HG02610 (cell line): Measurements from ENCODE around the gene MAML2.

Experiments used
- ATAC-seq: cut with Tn5 transposase; IDR thresholded peaks from one replicate; pipeline ENCODE4 v1.9.1; 2021; ENCODE audit warnings: mild to moderate bottlenecking, moderate library complexity; ENCODE audit not compliant: unreplicated experiment

MAML2 gene

DNA sequence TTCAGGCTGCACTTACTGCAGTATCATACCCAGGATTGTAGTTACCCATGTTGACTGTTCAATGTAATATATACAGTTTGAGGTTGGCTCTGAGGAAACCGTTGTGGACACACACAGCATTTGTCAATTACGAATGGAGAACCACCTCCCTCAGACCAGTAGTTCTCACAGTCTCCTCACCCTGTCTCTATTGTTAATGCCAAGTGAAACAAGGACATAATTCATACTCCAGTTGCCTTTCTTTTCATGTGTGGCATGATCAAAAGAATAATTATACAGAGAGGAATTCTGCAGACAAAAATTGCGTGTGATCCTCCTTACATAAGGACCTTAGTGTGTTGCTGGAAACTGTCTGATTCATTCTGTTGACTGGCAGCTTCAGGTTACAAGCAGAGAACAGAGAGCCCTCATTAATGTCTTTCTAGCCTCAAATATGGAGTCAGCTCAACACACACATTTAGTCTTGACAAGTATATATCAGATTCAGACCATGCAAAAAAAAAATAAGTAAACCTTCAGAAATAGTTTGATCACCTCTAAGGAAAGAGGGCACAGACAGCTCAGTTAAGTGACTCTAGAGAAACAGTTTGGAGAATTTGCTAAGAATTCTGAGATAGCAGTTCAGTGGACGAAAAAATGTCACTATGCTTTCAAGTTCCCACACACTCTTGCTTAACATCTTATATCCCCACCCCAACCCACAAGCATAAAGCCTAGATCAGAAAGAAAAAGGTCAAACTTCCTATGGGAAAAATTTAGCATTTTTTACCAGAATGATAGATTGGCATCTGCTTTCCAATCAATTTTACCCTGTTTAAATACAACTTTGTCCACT is 96.1 kb downstream of the MAML2 start:
- ATAC-seq = peak; percentile 35

DNA sequence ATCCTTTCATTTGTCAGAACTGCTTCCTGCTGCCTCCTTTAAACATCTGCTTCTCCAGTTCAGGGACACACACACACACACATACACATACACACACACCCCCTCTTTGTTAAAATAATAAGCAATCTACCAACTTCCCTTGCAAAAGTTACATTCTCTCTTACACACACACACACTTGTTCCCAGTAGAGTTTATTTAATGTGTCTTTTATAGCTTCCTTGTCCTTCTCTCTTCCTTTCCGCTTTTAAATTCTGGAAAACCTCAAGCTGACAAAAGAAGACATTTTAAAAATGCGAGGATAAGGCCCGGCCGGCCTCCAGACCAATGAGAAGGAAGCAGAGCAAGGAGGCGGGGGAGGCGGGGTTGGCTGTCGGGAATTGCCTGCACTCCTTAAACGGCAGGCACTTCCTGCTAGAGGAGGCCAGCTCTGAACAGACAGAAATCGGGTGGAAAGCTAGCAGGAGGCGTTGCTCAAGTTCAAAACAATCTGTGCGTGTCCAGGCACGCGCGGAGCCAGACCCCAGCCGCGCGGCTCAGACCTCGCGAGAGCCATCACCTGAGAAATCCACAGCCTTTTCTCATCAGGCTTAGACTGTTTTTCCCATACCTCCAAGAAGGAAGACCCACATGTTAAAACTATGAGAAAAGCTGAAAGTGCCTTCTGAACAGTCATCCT is 99.9 kb downstream of the MAML2 start:
- peak; percentile 92 for ATAC-seq

DNA sequence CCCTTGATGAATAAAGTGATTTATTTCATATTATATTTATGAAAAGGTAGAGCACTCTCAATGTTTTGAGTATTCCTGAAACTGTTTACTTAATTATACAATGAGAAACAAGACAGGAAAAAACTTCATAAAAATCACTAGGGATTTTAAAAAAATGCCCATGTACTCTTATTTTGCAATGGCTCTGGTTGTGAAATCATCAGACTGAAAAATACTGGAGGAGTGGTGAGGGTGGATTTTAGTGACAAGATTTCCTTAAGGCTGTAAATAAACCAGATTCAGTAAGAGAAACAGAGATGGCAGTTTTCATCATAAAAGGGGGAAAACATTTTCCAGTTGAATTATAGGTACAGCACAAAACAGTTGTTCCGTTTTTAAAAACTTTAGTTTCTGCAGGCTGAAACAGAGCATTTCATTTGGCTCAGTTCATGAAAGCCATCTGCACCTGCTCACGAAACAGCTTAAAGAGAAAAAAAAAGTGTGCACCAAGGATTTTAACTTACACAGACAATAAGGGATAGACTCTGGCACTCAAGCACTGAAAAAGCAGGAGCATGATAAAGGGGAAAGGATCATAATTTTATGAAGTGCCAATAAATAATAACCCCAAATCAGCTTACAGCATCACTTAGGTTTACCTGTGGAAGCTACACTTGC is 100.7 kb downstream of the MAML2 start:
- no peak for ATAC-seq

- no peak for ATAC-seq
Observed at GRCh38 chr11:96241331-96241841, 101.6 kb downstream of the MAML2 start.

DNA sequence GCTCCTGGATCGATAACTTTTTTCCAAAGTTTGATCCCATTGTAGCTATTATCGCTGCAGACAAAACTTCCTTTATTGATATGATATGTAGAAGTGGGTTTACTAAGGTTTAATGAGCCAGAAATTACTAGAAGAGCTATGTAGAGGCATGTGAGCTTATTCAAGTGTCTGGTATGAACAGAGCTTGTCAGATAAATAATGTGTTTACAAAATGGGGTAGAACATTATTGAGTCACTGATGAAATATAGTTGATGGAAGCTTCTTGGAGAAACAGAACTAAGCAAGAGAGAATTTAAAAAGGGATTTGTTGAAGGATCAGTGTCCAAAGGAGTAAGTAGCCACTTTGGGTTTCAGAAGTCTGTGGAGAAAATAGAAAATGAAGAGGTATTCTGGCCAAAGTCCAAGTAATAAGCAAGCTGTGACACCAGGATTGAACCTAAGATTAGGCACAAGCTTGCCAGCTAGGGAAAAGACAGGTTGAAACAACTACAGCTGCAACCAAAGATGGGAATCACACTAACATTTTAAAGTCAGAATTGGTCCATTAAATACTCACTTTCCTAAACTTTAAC is 104.3 kb downstream of the MAML2 start:
- ATAC-seq = no peak

- ATAC-seq = no peak
Observed at GRCh38 chr11:96237766-96238266, 105.2 kb downstream of the MAML2 start.

DNA sequence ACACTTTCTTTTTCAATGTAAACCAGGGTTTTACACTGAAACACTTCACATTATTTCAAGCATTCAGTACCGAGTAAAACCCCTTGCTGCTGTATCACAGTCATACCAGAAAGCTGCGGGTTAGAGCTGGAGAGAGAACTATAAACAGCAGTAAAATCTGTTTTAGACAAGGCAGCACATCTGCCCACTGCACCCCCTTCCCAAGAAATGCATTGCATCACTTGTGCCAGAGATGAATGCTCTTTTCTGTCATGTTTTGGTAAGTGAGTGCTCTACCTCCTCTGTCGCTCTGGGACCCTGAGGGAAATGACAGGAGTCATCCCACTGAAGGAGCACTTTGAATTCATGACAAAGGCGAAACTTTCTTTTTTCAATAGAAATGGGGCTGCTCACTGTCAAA is 107.2 kb downstream of the MAML2 start:
- peak; percentile 83 for ATAC-seq

DNA sequence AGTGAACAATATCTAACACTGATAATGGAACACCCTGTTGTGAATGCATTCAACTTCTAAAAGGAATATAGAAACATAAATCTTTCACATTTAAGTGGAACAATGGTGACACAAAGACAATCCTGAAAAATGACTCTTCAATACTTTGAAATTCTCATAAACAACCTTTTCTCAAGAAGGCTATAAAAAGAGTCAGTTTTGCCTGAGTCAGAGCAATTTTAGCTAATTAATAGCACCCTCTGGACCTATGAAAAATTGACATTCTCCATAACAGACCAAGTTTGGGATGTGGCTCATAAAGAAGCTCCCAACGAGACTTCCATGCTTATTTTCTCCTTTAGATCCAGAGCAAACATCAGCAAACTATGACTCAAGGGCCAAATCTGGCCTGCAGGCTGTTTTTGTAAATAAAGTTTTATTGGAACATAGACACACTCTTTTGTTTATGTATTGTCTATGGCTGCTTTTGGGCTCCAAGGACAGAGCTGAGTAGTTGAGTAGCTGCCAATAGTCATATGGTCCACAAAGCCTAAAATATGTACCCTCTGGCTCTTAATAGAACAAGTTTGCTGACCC is 108.0 kb downstream of the MAML2 start:
- ATAC-seq = no peak

DNA sequence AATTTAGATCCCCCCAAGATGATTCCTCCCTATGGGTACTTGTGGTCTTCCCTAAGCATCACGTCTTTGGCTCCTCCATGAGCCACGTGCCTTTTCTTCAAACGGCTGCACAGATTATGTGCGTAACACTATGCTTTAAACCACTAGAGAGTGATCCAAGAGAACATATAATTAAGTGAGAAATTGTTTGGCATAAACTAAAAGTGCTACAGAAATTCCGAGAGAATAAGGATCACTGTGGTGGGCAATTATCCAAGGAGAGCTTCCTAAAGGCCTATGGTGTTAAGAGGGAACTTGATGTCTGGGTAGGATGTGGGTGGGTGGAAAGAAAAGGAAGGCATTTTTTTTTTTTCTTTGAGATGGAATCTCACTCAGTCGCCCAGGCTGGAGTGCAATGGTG is 110.9 kb downstream of the MAML2 start:
- ATAC-seq = no peak

DNA sequence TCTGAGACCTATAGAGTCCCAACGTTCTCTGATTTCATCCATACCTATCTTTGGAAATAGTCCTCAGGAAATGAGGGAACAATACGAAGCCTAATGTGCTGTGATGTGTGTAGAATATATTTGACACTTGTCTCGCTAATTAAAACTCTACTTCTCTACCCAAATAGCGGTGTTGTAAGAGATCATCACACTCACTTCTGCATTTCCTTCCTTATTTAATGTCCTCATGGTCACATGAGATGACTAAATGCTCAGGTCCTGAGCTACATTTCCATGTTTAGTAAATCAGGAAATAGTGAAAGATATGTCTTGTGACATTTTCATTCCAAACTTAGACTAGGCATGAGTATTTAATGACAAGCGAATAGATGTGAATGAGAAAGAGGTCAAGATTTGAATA is 112.3 kb downstream of the MAML2 start:
- ATAC-seq = no peak

DNA sequence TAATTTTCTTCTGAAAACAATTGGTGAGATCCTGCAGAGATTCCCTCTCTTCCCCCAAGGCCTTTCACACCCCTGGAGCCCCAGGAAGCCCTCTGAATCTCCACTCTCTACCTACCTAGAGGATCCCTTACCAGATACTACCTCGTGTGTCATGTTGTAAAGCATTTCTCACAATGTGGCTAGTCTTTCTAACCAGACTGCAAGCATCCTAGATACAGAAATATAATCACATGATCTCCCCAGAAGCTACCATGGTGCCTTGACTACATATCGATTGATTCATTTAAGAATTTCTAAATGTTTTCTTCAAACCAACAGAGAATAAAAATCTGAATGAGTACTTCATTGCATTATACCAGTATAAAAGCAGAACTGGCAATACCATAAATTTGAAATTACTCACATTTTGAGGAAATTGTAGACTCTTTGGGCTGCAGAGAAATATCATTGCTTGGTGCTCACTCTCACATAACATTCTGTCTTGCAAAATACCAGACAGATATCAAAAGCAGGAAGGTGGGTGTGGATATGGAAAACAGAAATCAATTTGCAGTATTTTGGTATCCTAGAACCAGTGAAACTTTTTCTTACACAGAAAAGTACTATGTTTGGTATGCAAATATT is 113.5 kb downstream of the MAML2 start:
- no peak for ATAC-seq

DNA sequence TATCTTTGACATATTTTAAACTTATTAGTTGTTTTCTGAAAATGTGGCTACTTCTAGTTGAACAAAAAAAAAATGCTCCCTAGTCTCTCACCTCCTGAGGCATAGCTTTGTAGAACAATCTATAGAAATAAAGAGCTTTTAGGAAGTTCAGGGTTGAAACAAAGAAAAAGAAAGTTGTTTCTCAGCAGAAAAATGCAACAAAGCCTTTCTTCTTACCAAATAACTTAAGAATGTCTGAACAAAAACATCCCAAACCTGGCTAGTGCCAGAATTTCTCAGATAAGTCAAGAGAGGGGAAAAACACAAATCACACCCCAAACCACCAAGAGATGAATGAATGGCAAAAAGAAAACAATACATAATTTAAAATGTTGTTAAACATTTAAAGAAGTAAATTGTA is 114.1 kb downstream of the MAML2 start:
- ATAC-seq = no peak

- ATAC-seq = no peak
Observed at GRCh38 chr11:96228473-96228891, 114.5 kb downstream of the MAML2 start.

DNA sequence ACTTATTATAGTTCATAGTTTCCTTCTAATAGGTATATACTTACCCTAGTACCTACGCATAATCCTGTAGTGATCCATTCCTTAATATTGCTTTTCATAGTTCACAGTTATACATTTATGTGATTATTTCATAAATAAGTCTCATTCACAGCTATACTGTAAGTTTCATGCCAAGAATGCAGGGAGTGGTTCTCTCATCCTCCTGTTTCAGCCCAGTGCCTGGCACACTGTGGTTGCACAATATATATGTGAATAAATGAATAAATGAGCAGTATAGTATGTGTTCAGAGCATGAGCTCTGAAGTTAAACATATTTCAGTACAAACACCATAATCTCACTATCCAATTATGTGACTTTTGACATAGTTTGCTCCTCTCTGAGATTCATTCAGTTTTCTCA is 115.8 kb downstream of the MAML2 start:
- ATAC-seq = no peak

- ATAC-seq = no peak
Observed at GRCh38 chr11:96223083-96223482, 119.9 kb downstream of the MAML2 start.

DNA sequence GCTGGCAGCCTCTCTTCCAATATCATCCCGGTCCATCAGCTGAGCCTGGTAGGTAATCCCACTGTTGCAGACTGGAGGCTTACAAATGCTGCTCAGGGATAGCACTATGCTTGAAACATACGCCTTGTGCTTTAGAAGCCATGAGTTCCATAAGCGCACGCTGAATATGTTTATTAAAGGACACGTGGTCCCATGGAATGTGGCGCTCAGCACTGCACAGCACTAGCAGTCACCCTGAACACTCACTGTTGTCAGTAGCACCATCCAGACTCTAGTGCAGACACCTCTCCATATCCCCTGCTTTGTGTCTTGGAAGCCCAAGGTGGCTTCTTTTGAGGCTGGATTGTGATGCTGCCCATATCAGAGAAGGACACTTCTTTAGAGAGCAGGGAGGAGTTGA is 120.9 kb downstream of the MAML2 start:
- no peak for ATAC-seq

GRCh38 chr11:96221244-96222070 is 121.5 kb downstream of the MAML2 start:
- ATAC-seq = no peak

- ATAC-seq = no peak
Observed at GRCh38 chr11:96219981-96220623, 122.9 kb downstream of the MAML2 start.

GRCh38 chr11:96218901-96219300 is 124.1 kb downstream of the MAML2 start:
- ATAC-seq = no peak
